ENCODE measurements around the gene POGLUT2.

Gene POGLUT2

GRCh38 chr13:102825921-102826706 lies 27.3 kb upstream of the POGLUT2 start:
- ChIA-PET CTCF (interaction anchor here (0.9 to 1.5 kb wide), 3 partner anchors 11 to 26 kb away, joined by 4 to 5 read pairs (median 4); no protein-coding TSS in a partner anchor), POLR2A (ENCODE audit: low non-redundant PET) (interaction anchor here (1.1 kb wide), 1 partner anchor 52 kb away, joined by 3 read pairs; the partner anchor contains the start of gene TEX30)
- peak overlapping the region; percentile 86 for H3K27ac ChIP-seq
- peak; percentile 84 for DNase-seq (ENCODE audit: low spot score)
- no peak for TF ChIP-seq CTCF (conservative IDR thresholded peaks at IDR 0.05; ENCODE audit: low read depth)

DNA sequence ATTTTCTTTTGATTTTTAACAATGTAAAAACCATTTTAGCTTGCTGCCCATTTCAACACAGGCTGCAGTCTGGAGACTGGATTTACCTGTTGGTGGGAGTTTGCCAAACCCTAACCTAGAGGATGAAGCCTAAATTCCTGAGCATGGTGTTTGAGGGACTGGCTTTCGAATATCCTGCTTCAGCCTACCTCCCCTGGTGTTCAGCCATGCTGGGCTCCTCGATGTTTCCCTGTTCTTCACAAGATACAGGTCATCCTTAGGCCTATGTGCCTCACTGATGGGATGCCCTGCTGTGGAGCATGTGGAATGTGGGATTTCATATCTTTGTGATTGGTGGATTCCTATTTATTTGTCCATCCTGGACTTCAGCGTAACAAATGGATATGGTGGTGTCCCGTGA lies 26.6 kb upstream of the POGLUT2 start:
- POLR2A ChIA-PET (ENCODE audit: low non-redundant PET): no interaction called here
- no peak for TF ChIP-seq CTCF (conservative IDR thresholded peaks at IDR 0.05; ENCODE audit: low read depth)
- CTCF ChIA-PET: interaction anchor here (0.9 to 1.5 kb wide), 3 partner anchors 11 to 25 kb away, joined by 4 to 5 read pairs (median 4); no protein-coding TSS in a partner anchor
- DNase-seq (ENCODE audit: low spot score): no peak
- H3K27ac ChIP-seq: peak overlapping the region; percentile 86

GRCh38 chr13:102817907-102818306 lies 19.1 kb upstream of the POGLUT2 start:
- ChIA-PET POLR2A (ENCODE audit: low non-redundant PET) (no interaction called here), CTCF (interaction anchor here (0.5 kb wide), 1 partner anchor 232 kb away, joined by 3 read pairs; no protein-coding TSS in a partner anchor)
- no peak overlapping the region for H3K27ac ChIP-seq
- no peak for DNase-seq (ENCODE audit: low spot score)
- TF ChIP-seq CTCF (conservative IDR thresholded peaks at IDR 0.05; ENCODE audit: low read depth): no peak

GRCh38 chr13:102817241-102817640 lies 18.5 kb upstream of the POGLUT2 start:
- CTCF ChIA-PET: interaction anchor here (0.6 kb wide), 1 partner anchor 66 kb away, joined by 4 read pairs; no protein-coding TSS in a partner anchor
- H3K27ac ChIP-seq: no peak overlapping the region
- no peak for DNase-seq (ENCODE audit: low spot score)
- POLR2A ChIA-PET (ENCODE audit: low non-redundant PET): no interaction called here
- no peak for TF ChIP-seq CTCF (conservative IDR thresholded peaks at IDR 0.05; ENCODE audit: low read depth)

- ChIA-PET POLR2A (ENCODE audit: low non-redundant PET) (no interaction called here), CTCF (no interaction called here)
- H3K27ac ChIP-seq: no peak overlapping the region
- DNase-seq (ENCODE audit: low spot score): no peak
- TF ChIP-seq CTCF (conservative IDR thresholded peaks at IDR 0.05; ENCODE audit: low read depth): no peak
These were observed 17.9 kb upstream of the POGLUT2 start for GRCh38 chr13:102816708-102817107.

GRCh38 chr13:102815788-102816187 lies 17.0 kb upstream of the POGLUT2 start:
- TF ChIP-seq CTCF (conservative IDR thresholded peaks at IDR 0.05; ENCODE audit: low read depth): no peak
- DNase-seq (ENCODE audit: low spot score): no peak
- ChIA-PET POLR2A (ENCODE audit: low non-redundant PET) (no interaction called here), CTCF (interaction anchor here (0.6 kb wide), 1 partner anchor 16 kb away, joined by 3 read pairs; no protein-coding TSS in a partner anchor)
- no peak overlapping the region for H3K27ac ChIP-seq
